H9 (cell line): ENCODE data around the gene VASH2. TPM values are rescaled to one million over a fixed set of nuclear protein-coding genes. Genes with fewer than 3 reads are reported as not detected.

Experiments
- DNase-seq: peaks from one replicate; pipeline ENCODE4 v3.0.0-alpha.2; 2017
- H2AFZ ChIP-seq: one replicate; pipeline ENCODE4 v1.6.1; 2013; ENCODE audit warnings: mild to moderate bottlenecking, low read length, control low read depth, moderate library complexity
- H2AK5ac ChIP-seq: 2 replicates; pipeline ENCODE4 v1.6.1; 2013; ENCODE audit warnings: low read length, control low read depth, mixed read lengths; ENCODE audit not compliant: insufficient read length
- H2BK120ac ChIP-seq: one replicate; pipeline ENCODE4 v1.6.1; 2013; ENCODE audit warnings: low read depth, mild to moderate bottlenecking, low read length, control low read depth, inconsistent platforms; ENCODE audit not compliant: poor library complexity, severe bottlenecking
- H2BK12ac ChIP-seq: 2 replicates; pipeline ENCODE4 v1.6.1; 2013; ENCODE audit warnings: low read length, control low read depth, mixed read lengths, low read depth; ENCODE audit not compliant: insufficient read length
- H2BK15ac ChIP-seq: 2 replicates; pipeline ENCODE4 v1.6.1; 2013; ENCODE audit warnings: low read depth, low read length, control low read depth
- H2BK20ac ChIP-seq: one replicate; pipeline ENCODE4 v1.6.1; 2013; ENCODE audit warnings: low read depth, mild to moderate bottlenecking, low read length, control low read depth, inconsistent platforms; ENCODE audit not compliant: poor library complexity, severe bottlenecking
- H2BK5ac ChIP-seq: 2 replicates; pipeline ENCODE4 v1.6.1; 2013; ENCODE audit warnings: low read length, control low read depth, mixed read lengths; ENCODE audit not compliant: insufficient read length
- H3K14ac ChIP-seq: 2 replicates; pipeline ENCODE4 v1.6.1; 2013; ENCODE audit warnings: low read length, control low read depth; ENCODE audit not compliant: insufficient read depth
- H3K18ac ChIP-seq: 2 replicates; pipeline ENCODE4 v1.6.1; 2013; ENCODE audit warnings: low read depth, mild to moderate bottlenecking, mixed read lengths, low read length, control low read depth; ENCODE audit not compliant: insufficient read length
- H3K23ac ChIP-seq: 2 replicates; pipeline ENCODE4 v1.6.1; 2013; ENCODE audit warnings: low read length, control low read depth, mixed read lengths, low read depth; ENCODE audit not compliant: insufficient read length
- H3K23me2 ChIP-seq: 2 replicates; pipeline ENCODE4 v1.6.1; 2013; ENCODE audit warnings: low read depth, mild to moderate bottlenecking, mixed read lengths, low read length, control low read depth; ENCODE audit not compliant: insufficient read length, poor library complexity, severe bottlenecking
- H3K27ac ChIP-seq: 2 replicates; pipeline ENCODE4 v1.5.1; 2013; ENCODE audit warnings: low read length, control low read depth, mixed read lengths, low read depth; ENCODE audit not compliant: insufficient read length
- H3K27me3 ChIP-seq: 2 replicates; pipeline ENCODE4 v1.6.1; 2013; ENCODE audit warnings: low read length, control low read depth, inconsistent platforms; ENCODE audit not compliant: insufficient read depth
- H3K4ac ChIP-seq: 2 replicates; pipeline ENCODE4 v1.6.1; 2013; ENCODE audit warnings: low read depth, mild to moderate bottlenecking, control low read depth, inconsistent platforms, low read length, moderate library complexity
- H3K4me1 ChIP-seq: 2 replicates; pipeline ENCODE4 v1.6.1; 2013; ENCODE audit warnings: low read length, control low read depth, inconsistent platforms; ENCODE audit not compliant: insufficient read depth
- H3K4me2 ChIP-seq: 2 replicates; pipeline ENCODE4 v1.6.1; 2013; ENCODE audit warnings: low read length, control low read depth, mixed read lengths; ENCODE audit not compliant: insufficient read length, insufficient read depth
- H3K56ac ChIP-seq: 2 replicates; pipeline ENCODE4 v1.6.1; 2013; ENCODE audit warnings: low read depth, mild to moderate bottlenecking, mixed read lengths, low read length, control low read depth; ENCODE audit not compliant: insufficient read length
- H3K79me1 ChIP-seq: 2 replicates; pipeline ENCODE4 v1.6.1; 2013; ENCODE audit warnings: low read depth, mild to moderate bottlenecking, moderate library complexity, low read length, control low read depth, inconsistent platforms; ENCODE audit not compliant: insufficient read depth, poor library complexity, severe bottlenecking
- H3K79me2 ChIP-seq: 2 replicates; pipeline ENCODE4 v1.6.1; 2013; ENCODE audit warnings: low read length, control low read depth, inconsistent platforms; ENCODE audit not compliant: insufficient read depth
- H3K9ac ChIP-seq: 2 replicates; pipeline ENCODE4 v1.6.1; 2013; ENCODE audit warnings: low read length, control low read depth, mixed read lengths; ENCODE audit not compliant: insufficient read length; ENCODE audit errors: extremely low read depth
- H3K9me3 ChIP-seq: one replicate; pipeline ENCODE4 v1.6.1; 2013; ENCODE audit warnings: low read depth, low read length, inconsistent platforms; ENCODE audit not compliant: control insufficient read depth
- H3T11ph ChIP-seq: one replicate; pipeline ENCODE4 v1.6.1; 2013; ENCODE audit warnings: mild to moderate bottlenecking, low read length, control low read depth, inconsistent platforms
- H4K20me1 ChIP-seq: one replicate; pipeline ENCODE4 v1.6.1; 2013; ENCODE audit not compliant: control insufficient read depth, insufficient read length, insufficient read depth
- H4K5ac ChIP-seq: 2 replicates; pipeline ENCODE4 v1.6.1; 2013; ENCODE audit warnings: low read depth, mild to moderate bottlenecking, mixed read lengths, low read length, control low read depth; ENCODE audit not compliant: insufficient read length
- H4K8ac ChIP-seq: replicated peaks from 2 replicates; pipeline ENCODE4 v1.6.1; 2013; ENCODE audit warnings: low read length, control low read depth, mixed read lengths, low read depth; ENCODE audit not compliant: insufficient read length
- H4K91ac ChIP-seq: 2 replicates; pipeline ENCODE4 v1.6.1; 2013; ENCODE audit warnings: low read depth, mild to moderate bottlenecking, moderate library complexity, mixed read lengths, low read length, control low read depth; ENCODE audit not compliant: insufficient read length
- H3K27ac Mint-ChIP-seq, 3 experiments: 2 replicates in 2 of 3; 3 replicates in 1 of 3; pipeline ENCODE4 v1.8.0; 2020 to 2021; ENCODE audit warnings: mixed read lengths in 3 of 3, mild to moderate bottlenecking in 1 of 3, moderate library complexity in 1 of 3
- H3K27me3 Mint-ChIP-seq: 2 replicates; pipeline ENCODE4 v1.8.0; 2021; ENCODE audit warnings: low read depth, mild to moderate bottlenecking, moderate library complexity, mixed read lengths
- H3K36me3 Mint-ChIP-seq, 3 experiments: 2 replicates in 2 of 3; 3 replicates in 1 of 3; pipeline ENCODE4 v1.8.0; 2020 to 2021; ENCODE audit warnings: low read depth in 3 of 3, mixed read lengths in 3 of 3; ENCODE audit not compliant: insufficient read depth in 1 of 3
- H3K4me1 Mint-ChIP-seq, 2 experiments: 2 replicates each; pipeline ENCODE4 v1.8.0; 2020; ENCODE audit warnings: mixed read lengths in 2 of 2
- H3K4me3 Mint-ChIP-seq, 2 experiments: 2 replicates in 1 of 2; 3 replicates in 1 of 2; pipeline ENCODE4 v1.8.0; 2020 to 2021; ENCODE audit warnings: mild to moderate bottlenecking in 2 of 2, mixed read lengths in 2 of 2, moderate library complexity in 1 of 2
- H3K9me3 Mint-ChIP-seq, 2 experiments: 2 replicates in 1 of 2; 3 replicates in 1 of 2; pipeline ENCODE4 v1.8.0; 2020; ENCODE audit warnings: mild to moderate bottlenecking in 2 of 2, mixed read lengths in 2 of 2, moderate library complexity in 1 of 2
- CTCF ChIP-seq: fragments of 200-600 bp; sonication (generic); conservative IDR thresholded peaks from 3 replicates; pipeline ENCODE4 v1.8.0; 2021; ENCODE audit warnings: antibody characterized with exemption, mild to moderate bottlenecking
- WGBS: extraction: QIAGEN DNeasy Blood & Tissue Kit; methylation state at CpG from one replicate; pipeline ENCODE4 v1.1.7; 2013; ENCODE audit warnings: missing lambda C conversion rate, low lambda C conversion rate, mixed read lengths; ENCODE audit not compliant: insufficient read length; ENCODE audit errors: extremely low coverage; 5-methylcytosine and 5-hydroxymethylcytosine counted together
- total RNA-seq: library from RNA; stranded (reverse); gene quantifications from 2 replicates; pipeline ENCODE4 v1.2.1, GENCODE V29; 2021

Gene VASH2
- total RNA-seq, 1 experiment from 2014 or later = 76.1 TPM

GRCh38 chr1:212935387-212935981 is 14.9 kb upstream of the VASH2 start:
- Histone ChIP-seq H3K9me3 (no peaks in the 10 kb centered on the region), H3K18ac (no peak overlapping the region), H3K4ac (no peak overlapping the region), H3K79me2 (no peaks in the 10 kb centered on the region), H3T11ph (no peak overlapping the region), H2BK120ac (no peak overlapping the region), H4K20me1 (no peaks in the 10 kb centered on the region), H3K27me3 (no peaks in the 10 kb centered on the region), H2BK15ac (no peak overlapping the region), H3K9ac (no peak overlapping the region), H4K5ac (no peak overlapping the region), H4K91ac (no peak overlapping the region), H2AFZ (no peak overlapping the region), H4K8ac (no peak overlapping the region), H3K56ac (no peak overlapping the region), H3K23ac (no peak overlapping the region), H3K27ac (no peak overlapping the region), H3K4me1 (peaks cover 10% of the 10 kb centered on the region), H2BK20ac (no peak overlapping the region), H2BK5ac (no peak overlapping the region), H3K4me2 (no peak overlapping the region), H3K14ac (no peak overlapping the region), H3K23me2 (no peaks in the 10 kb centered on the region), H2BK12ac (no peak overlapping the region), H3K79me1 (no peaks in the 10 kb centered on the region), H2AK5ac (no peak overlapping the region)
- peaks cover 0 to 11% (median 3%) of the 10 kb centered on the region in 3 experiments; a peak in 3 of 7 replicates for H3K36me3 Mint-ChIP-seq
- no peak overlapping the region; a peak in 1 of 5 replicates for H3K4me3 Mint-ChIP-seq
- peaks cover 2 to 4% of the 10 kb centered on the region in 2 experiments; a peak in 3 of 5 replicates for H3K9me3 Mint-ChIP-seq
- H3K4me1 Mint-ChIP-seq = peaks cover 26 to 28% of the 10 kb centered on the region in 2 experiments
- WGBS = no CpG with 5 or more reads among the region's 7 CpGs
- no peak for TF ChIP-seq CTCF
- peaks cover 12% of the 10 kb centered on the region for H3K27me3 Mint-ChIP-seq
- H3K27ac Mint-ChIP-seq = no peak overlapping the region
- no peak for DNase-seq
